HL-60/S4 treated with retinoic acid at 250 ng/mL for 4 days and 3 days (cell line): ENCODE data around the gene TECR.

ENCODE experiments used
- in situ Hi-C: fragments of 300-500 bp; cut with MboI; formaldehyde crosslinking; loops from 2 replicates; pipeline ENCODE4 v1.7.0; 2022; ENCODE audit warnings: low sequenced_read_pairs

Gene TECR

DNA sequence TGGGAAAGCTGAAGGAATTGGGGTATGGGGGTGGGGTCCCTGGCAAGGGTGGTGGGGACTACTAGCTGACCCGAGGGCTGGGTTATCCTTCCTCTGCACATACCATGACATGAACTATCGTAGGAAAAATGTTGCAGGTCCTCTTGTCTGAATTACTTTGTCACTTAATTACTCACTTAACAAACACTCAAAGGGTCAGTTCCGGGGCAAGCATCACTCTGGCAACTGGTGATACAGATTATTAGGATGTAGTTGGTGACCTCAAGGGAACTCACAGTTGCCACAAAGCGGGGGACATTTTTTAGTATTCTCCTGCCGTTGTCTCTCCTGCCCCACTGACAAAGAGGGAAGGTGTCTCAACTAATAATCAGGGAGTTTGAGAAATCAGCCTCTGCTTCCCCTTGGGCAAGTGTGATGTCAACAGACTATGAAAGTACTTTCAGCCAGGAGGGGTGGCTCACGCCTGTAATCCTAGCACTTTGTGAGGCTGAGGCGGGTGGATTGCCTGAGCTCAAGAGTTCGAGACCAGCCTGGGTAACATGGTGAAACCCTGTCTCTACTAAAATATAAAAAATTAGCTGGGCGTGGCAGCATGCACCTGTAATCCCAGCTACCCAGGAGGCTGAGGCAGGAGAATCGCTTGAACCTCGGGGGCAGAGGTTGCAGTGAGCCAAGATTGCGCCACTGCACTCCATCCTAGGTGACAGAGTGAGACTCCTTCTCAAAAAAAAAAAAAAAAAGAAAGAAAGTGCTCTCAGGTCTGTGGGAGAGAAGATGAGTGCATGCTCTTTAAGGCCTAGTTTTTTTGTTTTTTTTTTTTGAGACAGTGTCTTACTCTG lies 21.5 kb upstream of the TECR start:
- in situ Hi-C loops = no loop called here

- in situ Hi-C loops = no loop called here
Observed at GRCh38 chr19:14510311-14511228, 18.8 kb upstream of the TECR start.

DNA sequence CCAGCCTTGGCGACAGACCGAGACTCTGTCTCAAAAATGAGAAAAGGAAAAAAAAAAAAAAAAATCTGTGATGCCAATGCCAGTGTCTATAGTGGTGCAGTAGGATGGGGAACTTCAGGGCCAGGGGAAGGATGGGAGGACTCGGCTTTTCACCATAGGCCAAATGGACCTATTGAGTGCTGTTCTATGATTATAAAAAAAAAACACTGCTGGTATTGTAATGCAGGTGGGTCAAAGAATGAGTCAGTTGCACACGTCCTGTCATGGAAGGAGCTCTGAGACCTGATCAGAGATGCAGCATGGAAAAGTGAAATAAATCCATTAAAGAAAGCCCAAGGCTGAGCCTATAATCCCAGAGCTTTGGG lies 18.2 kb upstream of the TECR start:
- in situ Hi-C loops = no loop called here

DNA sequence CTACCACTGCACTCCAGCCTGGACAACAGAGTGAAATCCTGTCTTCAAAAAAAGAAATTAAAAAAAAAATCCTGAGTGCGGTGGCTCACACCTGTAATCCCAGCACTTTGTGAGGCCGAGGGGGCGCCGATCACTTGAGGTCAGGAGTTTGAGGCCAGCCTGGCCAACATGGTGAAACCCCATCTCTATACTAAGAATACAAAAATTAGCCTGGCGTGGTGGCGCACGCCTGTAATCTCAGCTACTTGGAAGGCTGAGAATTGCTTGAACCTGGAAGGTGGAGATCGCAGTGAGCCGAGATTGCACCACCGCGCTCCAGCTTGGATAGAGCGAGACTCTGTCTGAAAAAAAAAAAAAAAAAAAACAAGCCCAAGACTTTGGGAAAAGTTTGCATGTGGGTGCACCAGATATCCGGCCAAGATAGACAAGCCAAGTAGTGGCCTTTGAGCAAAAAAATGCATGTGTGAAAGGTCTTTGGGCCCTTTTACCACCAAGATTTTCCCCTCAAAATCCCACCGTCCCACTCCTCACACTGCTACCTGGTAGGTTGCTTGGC lies 16.9 kb upstream of the TECR start:
- in situ Hi-C loops = no loop called here

- in situ Hi-C loops = no loop called here
Observed at GRCh38 chr19:14514215-14514863, 15.1 kb upstream of the TECR start.

DNA sequence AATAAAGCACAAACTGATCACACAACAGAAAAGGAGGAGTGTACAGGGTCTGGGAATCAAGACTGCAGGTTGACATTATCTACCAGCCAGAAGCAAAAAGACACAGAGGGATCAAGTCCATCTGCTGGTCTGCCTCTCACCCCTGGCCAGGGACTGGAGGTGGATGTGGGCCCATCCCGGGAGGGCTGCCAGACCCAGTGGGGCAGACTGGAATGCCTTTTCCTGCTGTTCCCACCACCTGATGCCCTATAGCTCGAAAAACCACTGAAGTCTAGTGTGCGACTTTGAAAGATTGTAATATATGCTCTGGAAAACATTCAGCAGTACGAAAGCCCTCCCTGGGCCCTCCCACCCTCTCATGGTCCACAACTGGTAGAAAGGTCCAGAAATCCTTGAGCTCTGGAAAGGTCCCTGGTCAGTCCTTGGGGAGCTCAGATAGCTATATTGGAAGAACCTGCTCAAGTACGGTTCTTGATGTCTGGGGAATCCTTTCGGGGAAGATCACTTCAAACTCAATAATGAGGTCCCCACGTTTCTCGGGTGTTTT lies 13.8 kb upstream of the TECR start:
- in situ Hi-C loops = no loop called here

DNA sequence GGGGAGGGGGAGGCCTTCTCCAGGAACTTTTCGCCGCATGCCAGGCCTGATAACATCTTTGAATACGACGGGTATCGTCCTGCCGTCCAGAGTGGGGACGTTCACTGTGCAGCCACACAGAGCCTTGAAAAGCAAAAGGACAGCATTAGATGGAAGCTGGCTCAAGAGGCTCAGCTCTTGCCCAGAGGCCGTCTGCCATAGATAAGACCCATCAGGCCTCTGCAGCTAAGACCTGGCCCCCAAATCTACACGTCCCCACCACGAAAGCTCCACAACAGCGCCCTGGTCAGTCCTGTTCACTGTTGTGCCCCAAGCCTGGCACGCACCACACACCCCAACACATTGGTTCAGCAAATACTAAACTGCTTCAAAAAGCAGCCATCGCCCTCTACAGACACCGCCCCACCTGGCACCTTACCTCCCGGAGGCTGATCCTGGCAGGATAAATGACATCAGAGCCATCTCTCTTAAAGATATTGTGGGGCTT lies 13.3 kb upstream of the TECR start:
- in situ Hi-C loops = no loop called here

DNA sequence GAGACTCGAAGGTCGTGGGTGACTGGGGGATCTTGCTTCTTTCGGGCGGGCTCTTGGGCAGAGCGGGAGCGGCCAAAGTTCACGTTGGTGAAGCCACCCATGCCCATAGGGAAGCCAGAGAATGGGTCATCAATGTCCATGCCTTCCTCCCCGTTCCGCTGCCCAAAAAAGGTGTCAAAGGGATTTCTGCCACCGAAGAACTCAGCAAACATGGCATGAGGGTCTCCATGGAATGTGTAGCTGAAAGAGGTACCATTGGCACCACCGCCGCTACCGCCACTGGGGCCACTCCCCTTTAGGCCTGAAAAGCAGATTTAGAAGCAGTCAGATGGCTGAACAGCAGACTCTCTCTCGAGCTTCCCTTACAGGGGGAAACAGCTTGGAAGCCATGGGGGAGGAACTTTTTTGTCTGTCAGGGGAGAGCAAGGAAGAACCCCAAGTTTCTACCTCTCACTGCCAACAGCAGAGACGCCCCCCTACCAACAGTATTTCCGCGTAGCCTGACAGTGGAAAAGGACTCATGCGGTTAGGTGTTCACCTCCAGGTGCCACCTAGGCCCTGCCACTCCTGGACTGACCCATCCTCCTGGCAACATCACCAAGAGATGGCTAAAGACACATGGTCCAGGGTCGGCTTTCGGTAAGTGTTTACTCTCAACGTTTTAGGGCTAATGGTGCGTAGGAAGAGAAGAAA lies 12.5 kb upstream of the TECR start:
- in situ Hi-C loops = no loop called here

DNA sequence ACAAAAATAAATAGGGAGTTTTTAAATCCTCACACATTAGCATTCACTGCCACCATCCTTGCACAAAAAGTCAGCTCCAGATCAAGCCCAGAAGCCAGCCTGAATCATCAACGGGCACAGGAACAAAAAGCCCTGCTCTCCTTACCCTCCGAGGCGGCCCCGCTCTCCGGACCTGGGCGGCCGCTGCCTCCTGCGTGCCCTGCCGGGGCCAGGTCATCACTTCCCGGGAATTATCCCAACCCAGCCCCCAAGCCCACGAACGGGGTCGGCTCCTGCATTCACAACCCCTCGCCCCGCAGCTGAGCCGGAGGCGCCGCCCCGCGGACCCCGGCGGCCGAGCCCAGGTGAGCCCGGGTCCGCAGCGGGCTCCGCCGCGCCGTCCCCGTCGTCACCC lies 12.0 kb upstream of the TECR start:
- in situ Hi-C loops = no loop called here

GRCh38 chr19:14517840-14518505 lies 11.4 kb upstream of the TECR start, which contains the start of gene DNAJB1:
TSS of gene DNAJB1 (minus strand) at chr19:14518397. CDS start at chr19:14518349, 48 bp downstream.
- in situ Hi-C loops = no loop called here

GRCh38 chr19:14519245-14519859 lies 10.0 kb upstream of the TECR start:
- in situ Hi-C loops = no loop called here

DNA sequence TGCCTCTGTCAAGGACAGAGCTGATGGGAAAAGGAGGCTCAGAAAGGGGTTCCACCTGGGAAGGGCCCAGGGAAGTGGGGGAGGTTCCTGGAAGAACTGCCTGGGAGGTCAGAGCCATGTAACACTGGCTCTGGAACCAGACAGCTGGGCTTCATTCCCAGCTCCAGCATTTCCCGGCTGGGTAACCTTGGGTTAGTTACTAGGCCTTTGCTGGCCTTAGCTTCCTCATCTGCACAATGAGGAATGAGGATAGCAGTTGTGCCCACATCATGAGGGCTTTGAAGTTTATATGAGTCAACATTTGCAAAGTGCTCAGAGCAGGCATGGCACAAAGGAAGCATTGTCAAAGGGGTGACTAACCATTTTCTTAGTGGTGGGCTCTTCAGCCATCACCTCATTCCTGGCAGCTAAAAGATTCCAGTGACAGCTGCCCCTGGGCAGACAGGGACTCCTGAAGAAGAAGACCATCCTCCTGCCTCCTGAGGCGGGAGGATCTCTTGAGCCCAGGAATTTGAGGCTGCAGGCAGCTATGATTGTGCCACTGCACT lies 9.5 kb upstream of the TECR start:
- in situ Hi-C loops = no loop called here

DNA sequence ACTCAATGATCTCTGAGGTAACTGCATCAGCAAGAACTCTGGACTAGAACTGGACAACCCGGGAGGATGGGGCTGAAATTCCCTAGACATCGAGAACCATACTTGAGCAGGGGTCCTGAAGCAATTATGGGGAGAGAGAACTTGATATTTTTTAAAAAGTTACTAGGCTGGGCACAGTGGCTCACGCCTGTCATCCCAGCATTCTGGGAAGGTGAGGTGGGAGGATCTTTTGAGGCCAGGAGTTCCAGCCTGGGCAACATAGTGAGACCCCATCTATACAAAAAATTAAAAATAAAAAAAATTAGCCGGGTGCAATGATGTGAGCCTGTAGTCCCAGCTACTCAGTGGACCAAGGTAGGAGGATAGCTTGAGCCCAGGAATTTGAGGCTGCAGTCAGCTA lies 8.9 kb upstream of the TECR start:
- in situ Hi-C loops = no loop called here

GRCh38 chr19:14525729-14526128 lies 3.7 kb upstream of the TECR start:
- in situ Hi-C loops = no loop called here

GRCh38 chr19:14526423-14526822 lies 3.0 kb upstream of the TECR start:
- in situ Hi-C loops = no loop called here

DNA sequence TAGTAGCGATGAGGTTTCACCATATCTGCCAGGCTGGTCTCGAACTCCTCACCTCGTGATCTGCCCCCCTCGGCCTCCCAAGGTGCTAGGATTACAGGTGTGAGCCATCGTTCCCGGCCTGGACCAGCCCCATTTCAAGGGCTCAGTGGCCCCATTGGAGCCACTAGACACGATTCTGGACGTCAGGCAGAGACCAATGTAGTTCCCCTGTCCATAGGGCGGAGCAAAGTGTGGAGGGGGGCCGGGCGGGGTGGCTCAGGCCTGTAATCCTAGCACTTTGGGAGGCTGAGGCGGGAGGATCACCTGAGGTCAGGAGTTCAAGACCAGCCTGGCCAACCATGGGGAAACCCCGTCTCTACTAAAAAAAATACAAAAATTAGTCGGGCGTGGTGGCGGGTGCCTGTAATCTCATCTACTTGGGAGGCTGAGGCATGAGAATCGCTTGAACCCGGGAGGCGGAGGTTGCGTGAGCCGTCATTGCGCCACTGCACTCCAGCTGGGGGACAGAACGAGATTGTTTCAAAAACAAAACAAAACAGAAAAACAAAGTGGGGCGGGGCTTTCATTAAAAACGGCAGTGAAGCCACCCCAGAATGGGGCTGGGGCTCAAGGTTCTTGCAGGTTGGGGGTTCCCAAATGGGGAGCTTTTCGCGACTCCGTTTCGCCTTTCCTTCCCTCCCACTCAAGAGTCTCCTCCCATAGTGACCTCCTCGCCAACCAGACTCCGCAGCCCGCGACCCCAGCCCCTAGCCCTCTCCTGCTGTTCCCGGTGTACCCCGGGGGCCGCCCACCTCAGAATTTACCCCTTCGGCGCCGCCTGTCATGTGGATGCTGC lies 758 bp upstream of the TECR start:
- in situ Hi-C loops = no loop called here

DNA sequence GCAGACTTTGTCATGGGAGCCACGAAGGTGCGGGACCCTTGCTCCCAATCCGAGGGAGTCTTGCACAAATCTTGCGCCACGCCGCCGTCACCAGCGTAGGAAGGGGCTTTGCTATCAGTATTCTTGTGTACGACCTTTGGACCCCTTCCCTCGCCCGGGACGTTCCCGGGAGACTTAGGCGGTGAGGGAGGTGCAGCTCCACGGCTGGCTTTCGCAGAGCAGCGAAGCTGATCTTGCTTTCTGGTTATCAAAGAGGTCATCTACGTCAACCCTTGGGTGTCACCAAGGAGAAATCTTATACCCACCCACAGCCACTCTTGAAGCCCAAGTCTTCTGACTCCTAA lies 583 bp downstream of the TECR start:
- in situ Hi-C loops = no loop called here

DNA sequence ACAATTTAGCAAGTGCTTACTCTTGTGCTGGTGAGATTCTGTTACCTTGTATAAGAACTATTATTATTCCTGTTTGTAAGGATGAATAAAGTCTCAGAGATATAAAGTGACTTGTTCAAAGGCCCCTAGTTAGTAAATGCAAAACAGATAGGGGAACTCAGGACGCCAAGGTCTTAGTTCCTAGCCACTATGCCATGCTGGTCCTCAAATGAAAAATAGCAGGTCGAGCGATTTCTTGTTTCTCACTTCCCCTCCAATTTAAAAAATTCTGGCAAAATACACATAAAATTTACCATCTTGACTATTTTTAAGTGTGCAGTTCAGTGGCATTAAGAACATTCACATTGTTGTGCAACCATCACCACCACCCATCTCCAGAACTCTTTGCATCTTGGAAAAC lies 1.1 kb downstream of the TECR start:
- in situ Hi-C loops = no loop called here
